Vein endothelial cell (primary cell): ENCODE measurements around the gene DIPK2A. TPM values are rescaled to one million over a fixed set of nuclear protein-coding genes. Genes with fewer than 3 reads are reported as not detected.

Source experiments
- total RNA-seq: library from RNA; depleted of rRNA; stranded (reverse); fragments of >200 nt; gene quantifications from 2 replicates; pipeline ENCODE4 v1.2.3, GENCODE V29; 2012

The DIPK2A gene, protein sequence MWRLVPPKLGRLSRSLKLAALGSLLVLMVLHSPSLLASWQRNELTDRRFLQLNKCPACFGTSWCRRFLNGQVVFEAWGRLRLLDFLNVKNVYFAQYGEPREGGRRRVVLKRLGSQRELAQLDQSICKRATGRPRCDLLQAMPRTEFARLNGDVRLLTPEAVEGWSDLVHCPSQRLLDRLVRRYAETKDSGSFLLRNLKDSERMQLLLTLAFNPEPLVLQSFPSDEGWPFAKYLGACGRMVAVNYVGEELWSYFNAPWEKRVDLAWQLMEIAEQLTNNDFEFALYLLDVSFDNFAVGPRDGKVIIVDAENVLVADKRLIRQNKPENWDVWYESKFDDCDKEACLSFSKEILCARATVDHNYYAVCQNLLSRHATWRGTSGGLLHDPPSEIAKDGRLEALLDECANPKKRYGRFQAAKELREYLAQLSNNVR
- 28.4 and 37.3 TPM in 2 replicates for total RNA-seq

DNA sequence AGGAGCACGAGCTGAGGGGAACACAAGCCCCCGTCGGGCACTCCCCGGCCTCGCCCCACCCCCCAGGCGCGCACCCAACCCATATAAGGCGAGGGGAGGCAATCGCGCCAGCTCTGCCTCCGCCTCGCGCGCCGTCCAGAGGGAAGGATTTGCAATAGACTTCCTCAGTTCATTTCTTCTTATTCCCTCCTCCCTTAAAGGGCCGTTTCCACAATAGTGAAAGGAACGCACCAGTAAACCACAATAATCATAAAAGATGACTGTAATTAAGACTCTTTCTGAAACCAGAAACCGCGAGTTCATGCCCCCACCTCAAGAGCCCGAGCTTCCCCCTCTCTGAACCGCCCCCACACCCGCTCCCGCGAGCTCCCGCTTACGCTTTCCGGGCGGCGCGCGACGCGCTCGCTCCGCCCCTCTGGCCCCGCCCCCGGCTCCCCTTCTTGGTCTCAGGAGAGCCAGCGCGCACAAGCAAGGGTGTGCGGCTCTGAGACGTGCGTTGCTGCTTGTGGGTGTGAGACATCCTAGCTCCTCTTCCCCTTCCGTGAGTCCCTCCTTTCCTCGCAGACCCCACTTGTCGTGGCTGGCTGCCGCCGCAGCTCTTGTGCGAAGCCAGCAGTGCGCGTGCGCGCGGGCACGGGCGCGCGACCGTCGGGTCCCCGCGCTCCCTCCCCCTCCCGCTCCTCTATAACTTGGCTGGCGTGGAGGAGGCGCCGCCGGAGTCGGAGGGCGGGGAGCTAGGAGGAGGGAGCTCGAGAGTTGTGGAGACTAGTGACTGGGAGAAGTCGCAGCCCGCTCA is at the start of gene DIPK2A:
Gene DIPK2A, plus strand, starts transcription at position 465 of the 796 bp plus-strand sequence. CDS start 510 bp downstream, outside the sequence.

Other genes with a start within 250 kb of the DIPK2A start
- gene SLC9A9, start 123.4 kb upstream of the DIPK2A start, total RNA-seq, result 0.98 and 1.4 TPM in 2 replicates